Osteocyte (in vitro differentiated cells): ENCODE results near the gene METAP1. TPM values are rescaled to one million over a fixed set of nuclear protein-coding genes. Genes with fewer than 3 reads are reported as not detected.
"Not testable (repeated sequence)": the region's sequence is repeated elsewhere in the genome, so short reads cannot be mapped to it uniquely, and the experiment has no call there.

Experiments
- DNase-seq: peaks from one replicate; pipeline ENCODE4 v3.0.0; 2021; ENCODE audit warnings: mixed read lengths; ENCODE audit not compliant: unreplicated experiment; ENCODE audit errors: extremely low spot score
- H3K27ac Mint-ChIP-seq: one replicate; pipeline ENCODE4 v1.8.0; 2021; ENCODE audit warnings: mild to moderate bottlenecking, mixed read lengths; ENCODE audit not compliant: unreplicated experiment
- H3K27me3 Mint-ChIP-seq: one replicate; pipeline ENCODE4 v1.8.0; 2021; ENCODE audit warnings: mixed read lengths; ENCODE audit not compliant: unreplicated experiment
- H3K36me3 Mint-ChIP-seq: one replicate; pipeline ENCODE4 v1.8.0; 2021; ENCODE audit warnings: mixed read lengths; ENCODE audit not compliant: unreplicated experiment
- H3K4me1 Mint-ChIP-seq: one replicate; pipeline ENCODE4 v1.8.0; 2021; ENCODE audit warnings: mixed read lengths; ENCODE audit not compliant: unreplicated experiment
- H3K4me3 Mint-ChIP-seq: one replicate; pipeline ENCODE4 v1.8.0; 2021; ENCODE audit warnings: mild to moderate bottlenecking, moderate library complexity, mixed read lengths; ENCODE audit not compliant: unreplicated experiment
- H3K9me3 Mint-ChIP-seq: one replicate; pipeline ENCODE4 v1.8.0; 2021; ENCODE audit warnings: mixed read lengths; ENCODE audit not compliant: unreplicated experiment
- CTCF ChIP-seq: fragments of 200-600 bp; sonication (generic); IDR thresholded peaks from 2 replicates; pipeline ENCODE4 v1.5.0; 2021; ENCODE audit warnings: antibody characterized with exemption, mild to moderate bottlenecking, moderate library complexity
- total RNA-seq: library from RNA; stranded (reverse); gene quantifications from 2 replicates; pipeline ENCODE4 v1.2.1, GENCODE V29; 2021

Gene METAP1
- total RNA-seq, 1 donor from 2014 or later: 28.7 TPM

GRCh38 chr4:99078336-99078735 is 82.8 kb downstream of the METAP1 start:
- no peaks in the 10 kb centered on the region for H3K4me1 Mint-ChIP-seq
- peaks cover 64% of the 10 kb centered on the region for H3K36me3 Mint-ChIP-seq
- peak overlapping the region; percentile 13 for H3K27ac Mint-ChIP-seq
- H3K4me3 Mint-ChIP-seq: no peak overlapping the region
- H3K27me3 Mint-ChIP-seq: no peaks in the 10 kb centered on the region
- DNase-seq: no peak
- no peaks in the 10 kb centered on the region for H3K9me3 Mint-ChIP-seq
- no peak for TF ChIP-seq CTCF

- peaks cover 64% of the 10 kb centered on the region for H3K36me3 Mint-ChIP-seq
- no peak overlapping the region for H3K4me3 Mint-ChIP-seq
- no peak for TF ChIP-seq CTCF
Observed at GRCh38 chr4:99078931-99079624, 83.6 kb downstream of the METAP1 start.

GRCh38 chr4:99079625-99080295 is 84.2 kb downstream of the METAP1 start:
- no peak overlapping the region for H3K27ac Mint-ChIP-seq
- H3K9me3 Mint-ChIP-seq: no peaks in the 10 kb centered on the region
- no peaks in the 10 kb centered on the region for H3K4me1 Mint-ChIP-seq
- peaks cover 66% of the 10 kb centered on the region for H3K36me3 Mint-ChIP-seq
- no peak overlapping the region for H3K4me3 Mint-ChIP-seq
- no peak for TF ChIP-seq CTCF
- no peaks in the 10 kb centered on the region for H3K27me3 Mint-ChIP-seq
- DNase-seq: no peak

More at GRCh38 chr4:99078931-99079624, 83.6 kb downstream of the METAP1 start:
- DNase-seq: no peak
- Mint-ChIP-seq H3K27ac (no peak overlapping the region), H3K4me1 (no peaks in the 10 kb centered on the region), H3K9me3 (no peaks in the 10 kb centered on the region), H3K27me3 (no peaks in the 10 kb centered on the region)

- H3K4me3 Mint-ChIP-seq, H3K4me1 Mint-ChIP-seq, DNase-seq, H3K9me3 Mint-ChIP-seq, H3K27ac Mint-ChIP-seq, H3K27me3 Mint-ChIP-seq: not testable (repeated sequence)
- peaks cover 68% of the 10 kb centered on the region for H3K36me3 Mint-ChIP-seq
Observed at GRCh38 chr4:99080869-99081268, 85.3 kb downstream of the METAP1 start.

GRCh38 chr4:99082192-99082591 is 86.7 kb downstream of the METAP1 start:
- peaks cover 12% of the 10 kb centered on the region for H3K4me1 Mint-ChIP-seq
- TF ChIP-seq CTCF: no peak
- no peak overlapping the region for H3K4me3 Mint-ChIP-seq

More at GRCh38 chr4:99082192-99082591, 86.7 kb downstream of the METAP1 start:
- H3K27ac Mint-ChIP-seq: no peak overlapping the region
- DNase-seq: no peak
- no peaks in the 10 kb centered on the region for H3K9me3 Mint-ChIP-seq
- H3K27me3 Mint-ChIP-seq: no peaks in the 10 kb centered on the region
- peaks cover 66% of the 10 kb centered on the region for H3K36me3 Mint-ChIP-seq
